Activated CD8-positive, alpha-beta T cell treated with anti-CD3 and anti-CD28 coated beads for 36 hours (primary cell): ENCODE measurements around the gene MAP3K1. TPM values are rescaled to one million over a fixed set of nuclear protein-coding genes. Genes with fewer than 3 reads are reported as not detected.

Experiments
- ATAC-seq: fragments of 200-7000 bp; cut with Tn5 transposase; one replicate; pipeline ENCODE4 v1.10.0; 2021; ENCODE audit warnings: mild to moderate bottlenecking, moderate library complexity
- CTCF ChIA-PET: fragments of 350-600 bp; sonication (Branson Sonifier 250); formaldehyde crosslinking; loops from one replicate; lab custom pipeline; 2021; ENCODE audit warnings: antibody characterized with exemption; lab: Charles Lee
- POLR2A ChIA-PET: fragments of 350-600 bp; sonication (Branson Sonifier 250); formaldehyde crosslinking; loops from one replicate; lab custom pipeline; 2021; ENCODE audit warnings: antibody characterized with exemption; lab: Charles Lee
- DNase-seq: peaks from one replicate; pipeline ENCODE4 v3.0.0-alpha.2; 2020
- H3K27ac Mint-ChIP-seq: one replicate; pipeline ENCODE4 v1.8.0; 2021; ENCODE audit warnings: mild to moderate bottlenecking, mixed read lengths
- H3K27me3 Mint-ChIP-seq: one replicate; pipeline ENCODE4 v1.8.0; 2021; ENCODE audit warnings: mixed read lengths
- H3K36me3 Mint-ChIP-seq: one replicate; pipeline ENCODE4 v1.8.0; 2021; ENCODE audit warnings: low read depth, mixed read lengths
- H3K4me1 Mint-ChIP-seq: one replicate; pipeline ENCODE4 v1.8.0; 2021; ENCODE audit warnings: low read depth, mixed read lengths
- H3K4me3 Mint-ChIP-seq: one replicate; pipeline ENCODE4 v1.8.0; 2021; ENCODE audit warnings: mild to moderate bottlenecking, moderate library complexity, mixed read lengths
- H3K9me3 Mint-ChIP-seq: one replicate; pipeline ENCODE4 v1.8.0; 2021; ENCODE audit warnings: mixed read lengths
- CTCF ChIP-seq: fragments of 200-600 bp; IDR thresholded peaks from one replicate; pipeline ENCODE4 v1.8.0; 2022; ENCODE audit warnings: antibody characterized with exemption, mild to moderate bottlenecking
- intact Hi-C: fragments of 100-400 bp; cut with micrococcal nuclease; formaldehyde crosslinking; loops from one replicate; pipeline ENCODE4 v1.10.0; 2022
- total RNA-seq, 2 experiments: library from RNA; stranded (reverse); gene quantifications; one replicate each; pipeline ENCODE4 v1.2.3, GENCODE V29; 2021

The MAP3K1 gene
- total RNA-seq, 2 experiments from 2014 or later = 16.9 to 17.0 TPM

- TF ChIP-seq CTCF = no peak
- H3K27me3 Mint-ChIP-seq = no peaks in the 10 kb centered on the region
- POLR2A ChIA-PET = interaction anchor here (1.8 kb wide), 1 partner anchor 10 kb away, joined by 8 read pairs; no protein-coding TSS in a partner anchor
Measured at GRCh38 chr5:56803894-56804293, 11.5 kb upstream of the MAP3K1 start.

GRCh38 chr5:56807679-56808078 is 7.7 kb upstream of the MAP3K1 start:
- CTCF ChIA-PET = no interaction called here
- no peaks in the 10 kb centered on the region for H3K36me3 Mint-ChIP-seq
- POLR2A ChIA-PET = no interaction called here
- no peak for TF ChIP-seq CTCF
- H3K27ac Mint-ChIP-seq = no peak overlapping the region
- H3K9me3 Mint-ChIP-seq = no peaks in the 10 kb centered on the region
- DNase-seq (no peak), ATAC-seq (peak; percentile 34)
- no peak overlapping the region for H3K4me3 Mint-ChIP-seq
- H3K27me3 Mint-ChIP-seq = no peaks in the 10 kb centered on the region
- H3K4me1 Mint-ChIP-seq = peaks cover 23% of the 10 kb centered on the region
- intact Hi-C loops = no loop called here

More at GRCh38 chr5:56803894-56804293, 11.5 kb upstream of the MAP3K1 start:
- intact Hi-C loops = no loop called here
- no peaks in the 10 kb centered on the region for H3K9me3 Mint-ChIP-seq
- CTCF ChIA-PET = interaction anchor here (1.8 kb wide), 1 partner anchor 35 kb away, joined by 5 read pairs; no protein-coding TSS in a partner anchor
- no peaks in the 10 kb centered on the region for H3K36me3 Mint-ChIP-seq
- no peak overlapping the region for H3K4me3 Mint-ChIP-seq
- H3K27ac Mint-ChIP-seq = no peak overlapping the region
- H3K4me1 Mint-ChIP-seq = peaks cover 22% of the 10 kb centered on the region
- DNase-seq (no peak), ATAC-seq (no peak)

GRCh38 chr5:56808211-56808610 is 7.1 kb upstream of the MAP3K1 start:
- POLR2A ChIA-PET = no interaction called here
- no peak for ATAC-seq
- H3K4me3 Mint-ChIP-seq = no peak overlapping the region

GRCh38 chr5:56810826-56811225 is 4.5 kb upstream of the MAP3K1 start:
- TF ChIP-seq CTCF = no peak
- Mint-ChIP-seq H3K27me3 (peaks cover 5% of the 10 kb centered on the region), H3K9me3 (no peaks in the 10 kb centered on the region), H3K4me1 (peaks cover 21% of the 10 kb centered on the region), H3K36me3 (no peaks in the 10 kb centered on the region), H3K27ac (no peak overlapping the region), H3K4me3 (no peak overlapping the region)
- CTCF ChIA-PET = no interaction called here
- no peak for ATAC-seq
- POLR2A ChIA-PET = no interaction called here
- intact Hi-C loops = no loop called here
- DNase-seq = no peak

More at GRCh38 chr5:56808211-56808610, 7.1 kb upstream of the MAP3K1 start:
- no peak for TF ChIP-seq CTCF
- peaks cover 1% of the 10 kb centered on the region for H3K27me3 Mint-ChIP-seq
- H3K36me3 Mint-ChIP-seq = no peaks in the 10 kb centered on the region
- intact Hi-C loops = no loop called here
- CTCF ChIA-PET = interaction anchor here (0.7 kb wide), 1 partner anchor 30 kb away, joined by 3 read pairs; no protein-coding TSS in a partner anchor
- peaks cover 24% of the 10 kb centered on the region for H3K4me1 Mint-ChIP-seq
- H3K9me3 Mint-ChIP-seq = no peaks in the 10 kb centered on the region
- DNase-seq = no peak
- H3K27ac Mint-ChIP-seq = no peak overlapping the region

GRCh38 chr5:56812110-56812509 is 3.2 kb upstream of the MAP3K1 start:
- H3K27ac Mint-ChIP-seq = no peak overlapping the region
- CTCF ChIA-PET = no interaction called here
- DNase-seq = no peak
- TF ChIP-seq CTCF = no peak
- H3K27me3 Mint-ChIP-seq = peaks cover 5% of the 10 kb centered on the region
- intact Hi-C loops = no loop called here
- no peaks in the 10 kb centered on the region for H3K9me3 Mint-ChIP-seq
- H3K4me3 Mint-ChIP-seq = no peak overlapping the region
- no peaks in the 10 kb centered on the region for H3K36me3 Mint-ChIP-seq
- POLR2A ChIA-PET = no interaction called here
- H3K4me1 Mint-ChIP-seq = peaks cover 22% of the 10 kb centered on the region
- no peak for ATAC-seq
